K562 (cell line): ENCODE data around the gene LTBP1. TPM values are rescaled to one million over a fixed set of nuclear protein-coding genes. Genes with fewer than 3 reads are reported as not detected.

Experiments
- ATAC-seq: fragments of 200-7000 bp; cut with Tn5 transposase; 3 replicates; pipeline ENCODE4 v1.9.1; 2020; ENCODE audit warnings: moderate library complexity
- BruUV-seq: library from RNA; stranded (reverse); fragments of 400-500 nt; replicated peaks from 2 replicates; lab custom pipeline; 2021; lab: Mats Ljungman, UMichigan
- CTCF ChIA-PET: fragments of 300-600 bp; formaldehyde crosslinking; extraction: SDS; loops from one replicate; lab custom pipeline; 2021; ENCODE audit warnings: low intra/inter-chr PET ratio; lab: Yijun Ruan, JAX
- POLR2A ChIA-PET: fragments of 300-600, 350-650 bp; sonication (Branson Sonifier 250); formaldehyde crosslinking; extraction: SDS; loops from one replicate; lab custom pipeline; 2021; ENCODE audit warnings: antibody characterized with exemption, inconsistent platforms; lab: Yijun Ruan, JAX
- DNase-seq, 4 experiments: peaks; one replicate each; pipeline versions ENCODE4 v3.0.0 to v3.0.0-alpha.2; 2011 to 2018; ENCODE audit warnings: low spot score in 3 of 4, mixed read lengths in 3 of 4; ENCODE audit errors: extremely low read depth in 1 of 4
- FAIRE-seq: peaks from 2 replicates; lab custom pipeline; 2011; peaks lifted over from hg19 to GRCh38; lab: Jason Lieb, UNC
- H2AFZ ChIP-seq: 2 replicates; pipeline ENCODE4 v1.6.0; 2011; ENCODE audit warnings: low read depth, low read length, control low read depth, inconsistent platforms
- H3K27ac ChIP-seq: fragments of 200-600 bp; 3 replicates; pipeline ENCODE4 v1.8.0; 2011; ENCODE audit warnings: low read depth, mild to moderate bottlenecking, control low read depth, inconsistent platforms, low read length, moderate library complexity, mixed read lengths; ENCODE audit errors: extremely low read depth
- H3K27me3 ChIP-seq, 2 experiments: fragments of 300-600 bp in 1 of 2; 2 replicates in 1 of 2; 3 replicates in 1 of 2; pipeline versions ENCODE4 v1.6.0 to v1.8.0; 2011; ENCODE audit warnings: inconsistent platforms in 2 of 2, low read length in 2 of 2, mild to moderate bottlenecking in 1 of 2, mixed read lengths in 1 of 2, moderate library complexity in 1 of 2; ENCODE audit not compliant: control insufficient read depth in 2 of 2, insufficient read depth in 2 of 2
- H3K36me3 ChIP-seq: fragments of 300-600 bp; 3 replicates; pipeline ENCODE4 v1.8.0; 2011; ENCODE audit warnings: mild to moderate bottlenecking, low read length, inconsistent platforms; ENCODE audit not compliant: control insufficient read depth, insufficient read depth
- H3K4me1 ChIP-seq, 2 experiments: fragments of 200-600 bp in 1 of 2; replicated peaks in 1 of 2; 2 replicates in 1 of 2; 3 replicates in 1 of 2; pipeline versions ENCODE4 v1.5.1 to v1.8.0; 2011; ENCODE audit warnings: inconsistent platforms in 2 of 2, low read length in 2 of 2, mild to moderate bottlenecking in 1 of 2, mixed read lengths in 1 of 2, moderate library complexity in 1 of 2; ENCODE audit not compliant: control insufficient read depth in 2 of 2, insufficient read depth in 2 of 2
- H3K4me2 ChIP-seq: 2 replicates; pipeline ENCODE4 v1.6.1; 2011; ENCODE audit warnings: low read length, control low read depth, inconsistent platforms, mixed read lengths; ENCODE audit not compliant: insufficient read depth
- H3K4me3 ChIP-seq: fragments of 200-600 bp; sonication (generic), shearing (Covaris generic); 2 replicates; pipeline ENCODE4 v1.5.1; 2016; ENCODE audit warnings: control low read depth, inconsistent platforms
- H3K79me2 ChIP-seq: fragments of 200-600 bp; 3 replicates; pipeline ENCODE4 v1.8.0; 2011; ENCODE audit warnings: low read length, inconsistent platforms; ENCODE audit not compliant: control insufficient read depth, insufficient read depth
- H3K9ac ChIP-seq, 2 experiments: 2 replicates each; pipeline versions ENCODE4 v1.6.0 to v1.6.1; 2011; ENCODE audit warnings: low read depth in 2 of 2, low read length in 2 of 2, control low read depth in 1 of 2, inconsistent platforms in 1 of 2, mild to moderate bottlenecking in 1 of 2, mixed read lengths in 1 of 2; ENCODE audit not compliant: insufficient read depth in 1 of 2
- H3K9me1 ChIP-seq: one replicate; pipeline ENCODE4 v1.6.0; 2011; ENCODE audit warnings: inconsistent platforms, mild to moderate bottlenecking, low read length, moderate library complexity; ENCODE audit not compliant: control insufficient read depth, insufficient read depth
- H3K9me3 ChIP-seq: replicated peaks from 2 replicates; pipeline ENCODE4 v1.5.1; 2011; ENCODE audit warnings: low read depth, low read length, inconsistent platforms; ENCODE audit not compliant: control insufficient read depth, insufficient read depth
- H4K20me1 ChIP-seq: replicated peaks from 2 replicates; pipeline ENCODE4 v1.6.1; 2011; ENCODE audit warnings: low read length, inconsistent platforms, mixed read lengths; ENCODE audit not compliant: control insufficient read depth, insufficient read depth
- BACH1 ChIP-seq: fragments of 200-800 bp; sonication (Bioruptor generic); IDR thresholded peaks from 2 replicates; pipeline ENCODE4 v1.6.1; 2016; ENCODE audit warnings: missing genetic modification characterization, missing compliant biosample characterization
- C11orf30 ChIP-seq: fragments of 450-650 bp; IDR thresholded peaks from 2 replicates; pipeline ENCODE4 v1.6.1; 2016; ENCODE audit warnings: low read depth, mild to moderate bottlenecking
- CBFA2T3 ChIP-seq: fragments of 450-650 bp; IDR thresholded peaks from 2 replicates; pipeline ENCODE4 v1.6.1; 2017
- DPF2 ChIP-seq: fragments of 450-650 bp; IDR thresholded peaks from 2 replicates; pipeline ENCODE4 v1.6.1; 2016
- GABPB1 ChIP-seq: sonication (generic); formaldehyde crosslinking; IDR thresholded peaks from 2 replicates; pipeline ENCODE4 v1.8.0; 2022; ENCODE audit warnings: mild to moderate bottlenecking, missing genetic modification reagents
- HOMEZ ChIP-seq: fragments of 250-450 bp; sonication (Bioruptor Pico); IDR thresholded peaks from 2 replicates; pipeline ENCODE4 v1.4.0; 2020; ENCODE audit warnings: mild to moderate bottlenecking, moderate library complexity
- KAT8 ChIP-seq: fragments of 450-650 bp; IDR thresholded peaks from 2 replicates; pipeline ENCODE4 v1.6.1; 2016; ENCODE audit warnings: low read depth, mild to moderate bottlenecking
- MAFK ChIP-seq: IDR thresholded peaks from 2 replicates; pipeline ENCODE4 v1.6.1; 2011; ENCODE audit warnings: low read length, improper control_type of control experiment
- MAZ ChIP-seq, 2 experiments: fragments of 450-650 bp in 1 of 2; sonication (generic) in 1 of 2; formaldehyde crosslinking; IDR thresholded peaks in 1 of 2; conservative IDR thresholded peaks in 1 of 2; 2 replicates each; pipeline versions ENCODE4 v1.4.0 to v1.5.0; 2020; ENCODE audit warnings: mild to moderate bottlenecking in 1 of 2, missing genetic modification reagents in 1 of 2
- SP1 ChIP-seq: sonication (generic); formaldehyde crosslinking; IDR thresholded peaks from 2 replicates; pipeline ENCODE4 v1.8.1; 2022; ENCODE audit warnings: mild to moderate bottlenecking, missing genetic modification reagents
- STAG1 ChIP-seq: sonication (generic); formaldehyde crosslinking; IDR thresholded peaks from 2 replicates; pipeline ENCODE4 v1.5.0; 2020; ENCODE audit warnings: missing genetic modification reagents, borderline replicate concordance
- TCF3 ChIP-seq: sonication (generic); formaldehyde crosslinking; IDR thresholded peaks from 2 replicates; pipeline ENCODE4 v1.4.0; 2020; ENCODE audit warnings: mild to moderate bottlenecking, missing genetic modification reagents
- TSC22D4 ChIP-seq: fragments of 450-650 bp; IDR thresholded peaks from 2 replicates; pipeline ENCODE4 v1.6.1; 2016; ENCODE audit warnings: missing genetic modification characterization, missing biosample characterization, control low read depth
- WGBS: fragments of 100-300 bp; shearing (Covaris generic); methylation state at CpG from one replicate; pipeline ENCODE4 v1.1.6; 2016; ENCODE audit warnings: low coverage, mixed read lengths; ENCODE audit not compliant: insufficient coverage; ENCODE audit errors: missing lambda C conversion rate; 5-methylcytosine and 5-hydroxymethylcytosine counted together
- in situ Hi-C: fragments of 300-500 bp; cut with MboI; formaldehyde crosslinking; loops from 4 replicates; pipeline ENCODE4 v1.15.0; 2018; ENCODE audit warnings: inconsistent platforms, mixed read lengths
- intact Hi-C: fragments of 100-400 bp; cut with micrococcal nuclease; formaldehyde crosslinking; loops from 2 replicates; pipeline ENCODE4 v1.14.2; 2022
- polyA plus RNA-seq, 8 experiments: library from polyadenylated mRNA; depleted of rRNA in 4 of 8; stranded (reverse) in 5 of 8; unstranded in 3 of 8; fragments of >200 nt; fragmentation: Nextera tagmentation in 2 of 8; fragmentation: Illumina TruSeq in 1 of 8; extraction: Ambion mirVana in 2 of 8; extraction: Trizol in 1 of 8; gene quantifications; 2 replicates each; pipeline versions ENCODE4 v1.2.1 to v1.2.3, GENCODE V29; 2011 to 2014; ENCODE audit warnings: inconsistent platforms in 1 of 8, missing spikeins in 1 of 8
- total RNA-seq, 7 experiments: library from RNA; depleted of rRNA in 6 of 7; stranded (reverse); fragments of >200 nt in 6 of 7; fragmentation: Illumina TruSeq in 2 of 7; extraction: Trizol in 2 of 7; gene quantifications; 2 replicates each; pipeline versions ENCODE4 v1.2.1 to v1.2.3, GENCODE V29; 2011 to 2021; ENCODE audit warnings: low replicate concordance in 1 of 7
- TF ChIP-seq, protein P1 (sequence below): fragments of 450-650 bp; IDR thresholded peaks from 2 replicates; pipeline ENCODE4 v1.6.1; 2017; ENCODE audit warnings: mild to moderate bottlenecking, moderate library complexity
- TF ChIP-seq, protein P2 (sequence below): fragments of 450-650 bp; IDR thresholded peaks from 2 replicates; pipeline ENCODE4 v1.6.1; 2017; ENCODE audit warnings: antibody characterized with exemption, mild to moderate bottlenecking

LTBP1 gene
- total and polyA plus RNA-seq, 9 of the 15 experiments (the other 6 are each of a cell fraction or from before 2014, with no cell fraction given) = 3.6 to 16.4 (median 8.5) TPM

DNA sequence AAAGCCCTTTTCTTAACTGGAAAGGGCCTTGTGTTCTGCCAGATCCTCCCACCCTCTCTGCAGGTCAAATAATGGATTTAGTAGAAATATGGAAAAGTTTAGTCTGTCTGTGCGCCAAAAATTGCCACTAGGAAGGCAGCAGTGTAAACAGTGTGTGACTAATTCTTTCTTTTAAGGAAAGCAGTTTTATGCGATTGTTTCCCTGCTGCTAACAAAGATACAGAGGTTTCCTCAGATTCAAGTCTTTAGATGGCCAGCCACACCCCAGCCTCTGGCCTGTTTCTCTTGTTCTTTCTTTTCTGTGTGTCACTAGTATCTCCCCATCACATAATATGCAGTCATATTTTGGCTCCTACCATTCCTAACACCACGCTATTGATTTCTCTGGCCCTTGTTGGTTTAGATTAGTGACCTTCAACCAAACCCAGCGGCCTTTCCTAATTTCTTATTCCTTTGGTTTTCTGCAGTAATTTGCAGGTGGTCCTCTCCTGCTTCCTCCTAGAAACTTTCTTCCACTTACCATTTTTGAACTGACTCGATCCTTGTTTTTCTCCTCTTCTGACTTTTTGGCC, 157.4 kb downstream of the LTBP1 start (continued):
- no peak for TF ChIP-seq TSC22D4 (tag)
- TF ChIP-seq SP1 (CRISPR knock-in tag) = no peak
- TF ChIP-seq TCF3 (CRISPR knock-in tag) = peak; percentile 57; the same call in 1 of the 2 replicates
- no peak for TF ChIP-seq GABPB1 (CRISPR knock-in tag)
- TF ChIP-seq CBFA2T3 = peak; percentile 35
- no peak for TF ChIP-seq STAG1 (CRISPR knock-in tag)
- TF ChIP-seq, protein P1, sequence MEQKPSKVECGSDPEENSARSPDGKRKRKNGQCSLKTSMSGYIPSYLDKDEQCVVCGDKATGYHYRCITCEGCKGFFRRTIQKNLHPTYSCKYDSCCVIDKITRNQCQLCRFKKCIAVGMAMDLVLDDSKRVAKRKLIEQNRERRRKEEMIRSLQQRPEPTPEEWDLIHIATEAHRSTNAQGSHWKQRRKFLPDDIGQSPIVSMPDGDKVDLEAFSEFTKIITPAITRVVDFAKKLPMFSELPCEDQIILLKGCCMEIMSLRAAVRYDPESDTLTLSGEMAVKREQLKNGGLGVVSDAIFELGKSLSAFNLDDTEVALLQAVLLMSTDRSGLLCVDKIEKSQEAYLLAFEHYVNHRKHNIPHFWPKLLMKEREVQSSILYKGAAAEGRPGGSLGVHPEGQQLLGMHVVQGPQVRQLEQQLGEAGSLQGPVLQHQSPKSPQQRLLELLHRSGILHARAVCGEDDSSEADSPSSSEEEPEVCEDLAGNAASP = no peak
- no peak for TF ChIP-seq MAZ (CRISPR knock-in tag; conservative IDR thresholded peaks at IDR 0.05 in 1 of 2, IDR thresholded peaks at IDR 0.05 in 1 of 2)
- TF ChIP-seq KAT8 = no peak

DNA sequence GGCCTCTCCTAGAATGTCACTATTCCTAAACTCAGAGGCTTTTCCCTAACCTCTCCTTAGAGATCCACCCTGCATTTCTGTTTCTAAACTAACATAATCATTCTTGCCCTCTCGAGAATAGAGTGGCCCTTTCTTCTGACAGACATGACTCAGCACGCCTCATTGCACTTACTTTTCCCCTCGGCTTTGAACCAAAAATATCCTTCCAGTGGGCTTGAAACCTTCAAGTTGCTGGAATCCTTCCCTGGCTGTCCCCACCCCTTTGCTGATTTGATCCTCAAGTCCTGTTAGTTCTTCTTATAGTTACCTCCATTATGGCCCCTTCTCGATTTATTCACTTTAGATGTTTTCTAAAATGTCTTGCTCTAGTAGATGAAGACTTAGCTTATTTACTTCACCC, 158.0 kb downstream of the LTBP1 start:
- 5% methylated on average over 4 of the region's 4 CpGs for WGBS
- FAIRE-seq (peak; percentile 70), DNase-seq (peak; percentile 17 to 53 (median 28)), ATAC-seq (peak; percentile 19; the same call in 1 of the 3 replicates)
- H4K20me1 ChIP-seq = no peaks in the 10 kb centered on the region; the same call in 1 of the 2 replicates
- peak overlapping the region; percentile 34; the same call in 1 of the 3 replicates for H3K27ac ChIP-seq
- no peaks in the 10 kb centered on the region for H3K9me1 ChIP-seq
- H3K27me3 ChIP-seq = no peaks in the 10 kb centered on the region; a peak in 1 of 5 replicates
- intact Hi-C loops = loop anchor here (10.0 kb wide), 1 partner anchor 150 kb away; no protein-coding TSS in a partner anchor
- H2AFZ ChIP-seq = peak overlapping the region; percentile 56
- in situ Hi-C loops = no loop called here
- peak overlapping the region; percentile 36; the same call in 1 of the 2 replicates for H3K4me2 ChIP-seq
- CTCF ChIA-PET = no interaction called here
- H3K4me1 ChIP-seq = peaks cover 11 to 34% of the 10 kb centered on the region in 2 experiments; a peak in 4 of 5 replicates
- H3K36me3 ChIP-seq = no peaks in the 10 kb centered on the region
- no peaks in the 10 kb centered on the region for H3K79me2 ChIP-seq
- H3K9me3 ChIP-seq = no peaks in the 10 kb centered on the region
- H3K4me3 ChIP-seq = no peak overlapping the region
- H3K9ac ChIP-seq = peak overlapping the region; percentile 39 to 42; a peak in 3 of 4 replicates
- no TSS peak for BruUV-seq
- POLR2A ChIA-PET = interaction anchor here (1.0 kb wide), 1 partner anchor 21 kb away, joined by 6 read pairs; no protein-coding TSS in a partner anchor
- TF ChIP-seq HOMEZ (CRISPR knock-in tag) (no peak), C11orf30 (peak; percentile 88), MAFK (peak; percentile 53; the same call in 1 of the 2 replicates), BACH1 (peak; percentile 79), DPF2 (0 out of 2 replicates have a peak, but pooled peaks have one; percentile 16)
- TF ChIP-seq, protein P2, sequence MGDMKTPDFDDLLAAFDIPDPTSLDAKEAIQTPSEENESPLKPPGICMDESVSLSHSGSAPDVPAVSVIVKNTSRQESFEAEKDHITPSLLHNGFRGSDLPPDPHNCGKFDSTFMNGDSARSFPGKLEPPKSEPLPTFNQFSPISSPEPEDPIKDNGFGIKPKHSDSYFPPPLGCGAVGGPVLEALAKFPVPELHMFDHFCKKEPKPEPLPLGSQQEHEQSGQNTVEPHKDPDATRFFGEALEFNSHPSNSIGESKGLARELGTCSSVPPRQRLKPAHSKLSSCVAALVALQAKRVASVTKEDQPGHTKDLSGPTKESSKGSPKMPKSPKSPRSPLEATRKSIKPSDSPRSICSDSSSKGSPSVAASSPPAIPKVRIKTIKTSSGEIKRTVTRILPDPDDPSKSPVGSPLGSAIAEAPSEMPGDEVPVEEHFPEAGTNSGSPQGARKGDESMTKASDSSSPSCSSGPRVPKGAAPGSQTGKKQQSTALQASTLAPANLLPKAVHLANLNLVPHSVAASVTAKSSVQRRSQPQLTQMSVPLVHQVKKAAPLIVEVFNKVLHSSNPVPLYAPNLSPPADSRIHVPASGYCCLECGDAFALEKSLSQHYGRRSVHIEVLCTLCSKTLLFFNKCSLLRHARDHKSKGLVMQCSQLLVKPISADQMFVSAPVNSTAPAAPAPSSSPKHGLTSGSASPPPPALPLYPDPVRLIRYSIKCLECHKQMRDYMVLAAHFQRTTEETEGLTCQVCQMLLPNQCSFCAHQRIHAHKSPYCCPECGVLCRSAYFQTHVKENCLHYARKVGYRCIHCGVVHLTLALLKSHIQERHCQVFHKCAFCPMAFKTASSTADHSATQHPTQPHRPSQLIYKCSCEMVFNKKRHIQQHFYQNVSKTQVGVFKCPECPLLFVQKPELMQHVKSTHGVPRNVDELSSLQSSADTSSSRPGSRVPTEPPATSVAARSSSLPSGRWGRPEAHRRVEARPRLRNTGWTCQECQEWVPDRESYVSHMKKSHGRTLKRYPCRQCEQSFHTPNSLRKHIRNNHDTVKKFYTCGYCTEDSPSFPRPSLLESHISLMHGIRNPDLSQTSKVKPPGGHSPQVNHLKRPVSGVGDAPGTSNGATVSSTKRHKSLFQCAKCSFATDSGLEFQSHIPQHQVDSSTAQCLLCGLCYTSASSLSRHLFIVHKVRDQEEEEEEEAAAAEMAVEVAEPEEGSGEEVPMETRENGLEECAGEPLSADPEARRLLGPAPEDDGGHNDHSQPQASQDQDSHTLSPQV = peak; percentile 21; the same call in 1 of the 2 replicates
